Activated naive CD8-positive, alpha-beta T cell (primary cell): Measurements from ENCODE around the gene FRMD4A.

ENCODE experiments used
- H3K27ac Mint-ChIP-seq: one replicate; pipeline ENCODE4 v1.8.0; 2021; ENCODE audit warnings: mixed read lengths
- H3K27me3 Mint-ChIP-seq: one replicate; pipeline ENCODE4 v1.8.0; 2021; ENCODE audit warnings: mixed read lengths
- H3K36me3 Mint-ChIP-seq: one replicate; pipeline ENCODE4 v1.8.0; 2021; ENCODE audit warnings: mixed read lengths
- H3K4me1 Mint-ChIP-seq: one replicate; pipeline ENCODE4 v1.8.0; 2021; ENCODE audit warnings: low read depth, mixed read lengths
- H3K4me3 Mint-ChIP-seq: one replicate; pipeline ENCODE4 v1.8.0; 2021; ENCODE audit warnings: mild to moderate bottlenecking, mixed read lengths
- H3K9me3 Mint-ChIP-seq: one replicate; pipeline ENCODE4 v1.8.0; 2021; ENCODE audit warnings: low read depth, mixed read lengths

The FRMD4A gene

DNA sequence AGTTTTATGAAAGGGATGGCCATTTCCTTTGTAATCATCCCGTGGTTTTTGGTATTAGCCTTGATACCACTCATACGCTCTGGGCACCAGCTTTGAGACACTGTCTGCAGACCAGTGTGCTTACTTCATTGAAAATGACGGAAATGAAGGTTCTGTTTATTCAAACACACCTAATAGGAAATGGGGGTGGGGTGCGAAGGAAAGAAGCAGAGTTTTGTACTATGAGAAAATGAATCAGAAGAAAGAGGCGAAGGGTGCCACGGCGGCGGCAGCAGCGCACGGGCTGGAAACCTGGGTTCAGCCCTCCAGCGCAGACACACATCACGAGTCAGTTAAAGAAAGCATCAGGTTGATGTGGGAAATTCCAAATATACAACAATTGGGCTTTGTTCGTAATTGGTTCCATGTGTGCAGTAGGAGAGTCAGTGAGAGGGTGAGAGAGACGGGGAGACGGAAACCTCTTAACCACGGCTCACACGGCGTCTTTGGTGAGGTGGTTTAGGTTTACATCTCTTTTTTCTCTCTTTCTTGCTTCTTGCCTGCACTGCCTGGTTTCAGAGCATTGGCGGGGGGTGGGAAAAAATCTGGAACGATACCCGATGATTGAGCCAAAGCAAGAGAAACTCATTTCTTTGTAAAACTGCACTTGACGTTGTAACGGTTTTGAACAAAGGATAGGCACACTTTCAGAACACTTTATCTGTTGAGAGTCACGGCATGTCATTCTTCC, 321.2 kb downstream of the FRMD4A start:
- Mint-ChIP-seq H3K9me3 (no peaks in the 10 kb centered on the region), H3K36me3 (no peaks in the 10 kb centered on the region), H3K4me1 (peaks cover 43% of the 10 kb centered on the region), H3K27me3 (peaks cover 3% of the 10 kb centered on the region), H3K27ac (peak overlapping the region; percentile 92), H3K4me3 (peak overlapping the region; percentile 85)

DNA sequence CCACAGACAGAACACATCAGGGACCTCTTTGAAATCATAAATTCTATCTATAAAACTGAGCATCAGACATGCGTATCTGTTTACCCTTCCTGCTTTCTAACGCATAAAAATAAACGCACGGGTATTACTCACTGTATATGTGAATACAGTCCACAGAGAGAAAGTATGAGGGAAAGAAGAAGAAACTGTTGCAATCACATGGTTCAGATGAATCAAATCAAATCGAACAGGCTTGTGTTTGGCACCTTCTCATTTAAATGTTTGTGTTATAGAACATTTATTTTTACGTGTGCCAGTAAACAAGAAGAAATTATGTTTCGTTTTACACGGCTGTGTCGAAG, 322.0 kb downstream of the FRMD4A start:
- no peaks in the 10 kb centered on the region for H3K9me3 Mint-ChIP-seq
- peak overlapping the region; percentile 80 for H3K27ac Mint-ChIP-seq
- H3K4me1 Mint-ChIP-seq = peaks cover 52% of the 10 kb centered on the region

DNA sequence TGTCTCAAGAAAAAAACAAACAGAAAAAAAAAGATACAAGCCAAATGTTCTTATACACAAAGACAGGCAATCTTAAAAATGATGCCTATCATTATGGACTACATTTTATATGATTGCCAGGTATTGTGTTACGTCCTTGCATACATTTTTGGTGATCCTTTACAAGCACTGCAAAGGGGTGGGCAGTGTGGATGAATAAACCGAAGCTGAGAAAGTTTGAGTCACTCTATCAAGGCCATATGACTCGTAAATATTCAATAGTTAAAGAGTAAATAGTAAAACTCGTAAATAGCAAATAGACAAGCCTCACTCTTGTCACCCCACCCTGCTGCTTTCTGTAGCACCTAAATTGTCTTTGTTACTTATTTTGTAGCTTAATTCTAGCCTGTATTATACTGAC, 326.2 kb downstream of the FRMD4A start:
- H3K4me3 Mint-ChIP-seq = no peak overlapping the region
- H3K4me1 Mint-ChIP-seq = peaks cover 54% of the 10 kb centered on the region
- H3K27me3 Mint-ChIP-seq = no peaks in the 10 kb centered on the region
- H3K36me3 Mint-ChIP-seq = no peaks in the 10 kb centered on the region
- H3K9me3 Mint-ChIP-seq = no peaks in the 10 kb centered on the region
- no peak overlapping the region for H3K27ac Mint-ChIP-seq

More for the DNA sequence above, 322.0 kb downstream of the FRMD4A start:
- Mint-ChIP-seq H3K27me3 (peaks cover 3% of the 10 kb centered on the region), H3K4me3 (peak overlapping the region; percentile 85), H3K36me3 (no peaks in the 10 kb centered on the region)

DNA sequence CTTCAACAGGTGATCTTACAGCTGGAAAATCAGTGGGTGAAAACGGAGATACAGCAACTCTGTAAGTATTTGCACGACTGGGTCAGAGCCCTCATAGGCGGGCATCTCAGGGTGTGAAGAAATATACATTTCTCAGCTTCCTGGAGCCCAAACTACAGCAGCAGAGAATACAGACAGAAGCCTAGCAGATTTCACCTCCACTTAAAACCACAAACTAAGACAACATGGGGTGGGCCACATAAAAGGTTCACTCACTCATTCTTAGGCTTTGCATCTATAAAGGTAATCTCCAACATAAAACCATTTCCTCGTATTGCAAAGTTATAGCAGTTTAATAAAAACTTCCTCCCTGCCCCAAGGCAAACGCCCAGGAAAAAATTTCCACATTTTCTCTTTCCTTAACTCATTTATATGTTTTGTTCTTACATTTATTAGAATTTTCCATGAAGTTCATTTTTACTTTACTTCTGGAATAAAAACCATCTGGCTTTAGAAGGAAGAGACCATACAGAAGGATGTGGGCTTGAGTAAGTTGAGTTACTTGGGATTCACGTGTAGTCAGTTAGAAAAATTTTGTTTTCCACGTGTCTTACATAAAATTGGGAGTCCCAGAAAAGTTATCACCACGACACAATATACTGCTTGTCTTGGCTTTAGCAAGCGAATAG, 327.1 kb downstream of the FRMD4A start:
- Mint-ChIP-seq H3K4me3 (peak overlapping the region; percentile 14), H3K27me3 (no peaks in the 10 kb centered on the region), H3K27ac (peak overlapping the region; percentile 75), H3K4me1 (peaks cover 45% of the 10 kb centered on the region), H3K36me3 (peaks cover 5% of the 10 kb centered on the region), H3K9me3 (peaks cover 5% of the 10 kb centered on the region)

DNA sequence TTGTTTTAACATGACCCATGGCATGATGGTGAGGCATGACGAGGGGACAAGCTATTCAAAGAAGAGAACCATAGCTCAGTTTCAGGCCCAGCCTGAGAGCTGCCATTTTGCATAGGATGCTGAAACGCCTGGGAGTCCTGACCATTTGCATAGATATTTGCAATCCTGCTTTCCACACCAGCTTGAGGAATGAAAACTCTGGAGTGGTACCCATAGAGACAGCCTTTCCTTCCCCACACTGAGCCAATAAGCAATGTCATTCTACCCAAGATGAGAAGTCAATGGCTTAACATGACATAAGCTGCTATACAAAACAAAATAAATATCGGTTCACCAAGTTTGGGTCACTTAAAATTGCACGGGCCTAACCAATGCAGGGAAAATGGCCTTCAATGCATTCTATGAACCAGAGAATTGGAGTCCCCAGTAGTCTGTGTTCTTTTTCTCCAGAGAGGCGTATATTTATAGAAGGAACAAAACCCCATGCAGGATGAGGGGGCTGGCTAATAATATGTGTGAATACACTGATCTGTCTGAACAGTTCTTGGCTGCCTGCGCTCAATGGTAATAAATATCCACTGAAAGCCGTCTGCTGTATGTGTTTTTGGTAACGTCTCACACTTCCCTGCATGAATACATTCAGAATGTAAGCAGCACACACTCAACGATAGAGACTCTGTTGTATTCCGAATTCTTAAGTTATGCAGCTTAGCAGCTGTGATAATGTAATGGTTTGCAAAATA, 329.3 kb downstream of the FRMD4A start:
- peaks cover 6% of the 10 kb centered on the region for H3K36me3 Mint-ChIP-seq
- H3K27ac Mint-ChIP-seq = no peak overlapping the region
- peaks cover 9% of the 10 kb centered on the region for H3K9me3 Mint-ChIP-seq
- no peaks in the 10 kb centered on the region for H3K27me3 Mint-ChIP-seq
- peaks cover 24% of the 10 kb centered on the region for H3K4me1 Mint-ChIP-seq
- no peak overlapping the region for H3K4me3 Mint-ChIP-seq

DNA sequence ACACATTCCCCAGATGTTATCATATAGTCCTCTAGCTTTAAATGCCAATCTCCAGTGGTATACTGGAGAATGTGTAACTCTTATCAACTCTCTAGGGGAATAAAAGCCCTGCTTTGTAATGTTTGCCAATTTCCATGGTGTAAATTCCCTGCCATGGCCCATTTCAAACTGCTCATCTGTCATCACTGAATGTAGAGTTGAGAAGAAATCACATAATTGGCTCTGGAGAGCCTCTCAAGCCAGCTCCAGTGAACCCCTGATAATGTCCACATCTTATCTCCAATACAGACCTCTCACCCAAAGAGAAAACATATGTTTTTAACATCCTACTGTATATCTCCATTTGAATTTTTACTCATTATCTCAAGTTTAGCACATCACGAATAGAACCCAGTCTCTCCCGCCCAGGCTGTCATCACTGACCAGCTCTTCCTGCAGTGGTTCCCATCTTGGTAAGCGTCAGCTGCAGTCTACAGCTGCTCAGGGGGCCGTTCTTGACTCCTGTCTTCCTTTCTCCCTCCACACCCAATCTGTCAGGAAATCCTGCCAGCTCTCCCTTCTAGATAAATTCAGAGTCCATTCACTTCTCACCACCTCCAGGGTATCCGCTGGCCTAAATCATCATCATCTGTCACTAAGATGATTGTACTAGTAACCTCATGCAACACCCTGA, 332.4 kb downstream of the FRMD4A start:
- Mint-ChIP-seq H3K27ac (no peak overlapping the region), H3K36me3 (peaks cover 6% of the 10 kb centered on the region), H3K4me1 (peaks cover 21% of the 10 kb centered on the region), H3K4me3 (no peak overlapping the region), H3K9me3 (peaks cover 9% of the 10 kb centered on the region), H3K27me3 (no peaks in the 10 kb centered on the region)

DNA sequence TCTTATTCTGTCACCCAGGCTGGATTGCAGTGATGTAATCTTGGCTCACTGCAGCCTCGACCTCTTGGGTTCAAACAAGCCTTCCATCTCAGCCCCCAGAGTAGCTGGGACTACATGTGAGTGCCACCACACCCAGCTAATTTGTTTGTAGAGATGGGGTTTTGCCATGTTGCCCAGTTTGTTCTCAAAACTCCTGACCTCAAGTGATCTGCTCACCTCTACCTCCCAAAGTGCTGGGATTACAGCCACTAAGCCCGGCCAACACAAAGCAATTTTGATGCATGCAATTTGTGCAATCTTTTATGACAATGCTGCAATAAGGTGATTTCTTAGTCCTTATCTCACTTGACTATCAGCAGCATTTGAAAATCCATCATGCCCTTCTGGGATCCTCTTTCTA, 333.1 kb downstream of the FRMD4A start:
- Mint-ChIP-seq H3K27ac (no peak overlapping the region), H3K9me3 (peaks cover 9% of the 10 kb centered on the region), H3K4me3 (no peak overlapping the region), H3K36me3 (peaks cover 6% of the 10 kb centered on the region), H3K27me3 (no peaks in the 10 kb centered on the region), H3K4me1 (peaks cover 18% of the 10 kb centered on the region)

DNA sequence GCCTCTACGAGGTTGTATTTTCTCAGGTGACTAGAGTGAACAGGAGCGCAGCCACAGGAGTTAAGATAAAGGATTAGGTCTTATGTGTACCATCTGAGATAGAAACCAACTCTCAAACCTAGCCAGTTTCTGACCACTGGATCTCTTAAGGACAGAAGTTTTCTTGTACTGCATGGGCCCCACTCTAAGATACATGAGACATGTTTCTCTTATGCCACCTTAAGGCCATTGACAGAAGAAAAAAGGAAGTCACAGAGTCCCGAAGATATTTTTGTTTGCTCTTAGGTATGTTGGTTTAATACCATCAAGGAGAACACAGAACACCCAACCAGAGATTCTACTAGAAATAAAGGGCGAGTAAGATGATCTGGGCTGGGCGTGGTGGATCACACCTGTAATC, 335.8 kb downstream of the FRMD4A start:
- Mint-ChIP-seq H3K4me1 (peaks cover 13% of the 10 kb centered on the region), H3K36me3 (peaks cover 6% of the 10 kb centered on the region), H3K9me3 (peaks cover 9% of the 10 kb centered on the region), H3K27ac (no peak overlapping the region), H3K4me3 (no peak overlapping the region), H3K27me3 (no peaks in the 10 kb centered on the region)

DNA sequence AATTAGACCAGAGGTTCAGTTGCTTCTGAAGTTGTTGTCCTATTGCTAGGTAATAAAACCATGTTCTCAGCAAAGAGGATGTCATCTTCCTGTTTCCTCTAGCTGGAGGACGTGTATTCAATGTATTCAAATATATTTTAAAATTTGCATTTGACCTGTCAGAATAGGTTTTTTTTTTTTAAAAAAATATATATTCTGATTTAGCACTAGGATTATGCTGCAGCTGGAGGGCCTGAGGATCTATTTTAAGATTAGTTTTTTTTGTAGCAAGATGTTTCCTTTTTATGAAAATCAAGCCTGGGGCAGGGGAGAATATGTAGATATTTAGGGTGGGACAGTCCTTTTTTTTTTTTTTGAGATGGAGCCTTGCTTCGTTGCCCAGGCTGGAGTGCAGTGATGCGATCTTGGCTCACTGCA, 337.0 kb downstream of the FRMD4A start:
- Mint-ChIP-seq H3K27ac (no peak overlapping the region), H3K36me3 (peaks cover 1% of the 10 kb centered on the region), H3K4me3 (no peak overlapping the region), H3K9me3 (peaks cover 4% of the 10 kb centered on the region), H3K27me3 (no peaks in the 10 kb centered on the region), H3K4me1 (peaks cover 13% of the 10 kb centered on the region)

DNA sequence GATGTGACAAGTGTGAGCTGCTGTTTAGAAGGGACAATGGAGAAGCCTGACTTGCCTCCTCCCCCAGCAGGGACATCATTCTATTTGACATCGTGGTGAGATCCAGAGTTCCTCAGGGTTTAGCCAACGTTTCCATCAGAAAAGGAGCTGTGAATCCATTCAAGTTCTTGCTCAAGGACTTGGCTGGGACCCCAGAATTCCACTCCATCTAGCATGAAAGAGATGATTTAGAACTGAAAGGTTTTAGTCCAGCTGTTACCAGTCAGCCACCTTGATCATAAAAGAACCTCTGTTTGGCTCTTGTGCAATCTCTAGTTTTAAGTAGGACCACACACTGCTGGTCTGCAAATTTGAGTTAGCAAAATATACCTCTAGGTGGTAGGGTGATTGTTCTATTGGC, 337.6 kb downstream of the FRMD4A start:
- H3K36me3 Mint-ChIP-seq = no peaks in the 10 kb centered on the region
- no peak overlapping the region for H3K4me3 Mint-ChIP-seq
- H3K27ac Mint-ChIP-seq = no peak overlapping the region

DNA sequence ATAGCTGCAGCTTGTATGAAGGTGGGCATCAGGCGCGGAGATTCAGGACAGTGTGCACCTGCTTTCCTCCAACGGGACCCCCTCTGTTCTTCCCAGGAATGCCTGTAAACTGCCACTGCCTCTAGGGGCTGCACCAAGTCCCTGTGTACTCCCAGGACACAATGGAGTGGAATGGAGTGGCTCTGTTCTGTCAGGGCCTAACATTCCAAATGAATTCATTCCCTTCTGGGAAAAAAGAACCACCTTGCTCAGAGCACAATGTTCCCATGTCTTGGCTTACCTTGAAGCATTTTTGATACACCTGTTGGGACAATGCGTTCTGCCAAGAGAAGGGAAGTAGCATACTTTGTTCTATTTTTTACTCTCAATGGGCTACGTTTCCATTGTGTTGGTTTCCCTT, 339.4 kb downstream of the FRMD4A start:
- Mint-ChIP-seq H3K4me3 (no peak overlapping the region), H3K36me3 (no peaks in the 10 kb centered on the region), H3K27me3 (no peaks in the 10 kb centered on the region), H3K9me3 (no peaks in the 10 kb centered on the region), H3K4me1 (peaks cover 20% of the 10 kb centered on the region), H3K27ac (no peak overlapping the region)

More for the DNA sequence above, 337.6 kb downstream of the FRMD4A start:
- Mint-ChIP-seq H3K27me3 (no peaks in the 10 kb centered on the region), H3K9me3 (no peaks in the 10 kb centered on the region), H3K4me1 (peaks cover 13% of the 10 kb centered on the region)

DNA sequence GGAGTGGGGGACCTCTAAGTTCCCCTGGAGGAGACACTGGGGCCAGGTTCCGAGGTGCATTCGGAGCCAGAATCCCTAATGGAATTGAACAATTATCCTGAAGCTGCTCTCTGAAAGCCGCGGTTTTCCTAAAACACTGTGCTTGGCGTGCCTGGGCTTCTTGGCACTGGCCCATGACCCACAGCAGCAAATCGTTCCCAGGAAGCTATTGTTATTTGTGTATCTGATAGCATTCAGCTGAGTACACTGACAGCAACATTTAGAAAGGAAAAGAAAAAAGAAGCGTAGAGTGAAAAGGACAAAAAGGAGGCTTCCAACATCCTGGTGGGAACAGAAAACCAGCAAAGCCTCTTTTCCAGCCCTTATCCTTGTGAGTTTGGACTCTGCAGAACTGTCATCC, 339.8 kb downstream of the FRMD4A start:
- H3K27ac Mint-ChIP-seq = no peak overlapping the region
- H3K4me1 Mint-ChIP-seq = peaks cover 20% of the 10 kb centered on the region
- no peaks in the 10 kb centered on the region for H3K36me3 Mint-ChIP-seq
- H3K27me3 Mint-ChIP-seq = no peaks in the 10 kb centered on the region
- H3K9me3 Mint-ChIP-seq = no peaks in the 10 kb centered on the region
- no peak overlapping the region for H3K4me3 Mint-ChIP-seq

DNA sequence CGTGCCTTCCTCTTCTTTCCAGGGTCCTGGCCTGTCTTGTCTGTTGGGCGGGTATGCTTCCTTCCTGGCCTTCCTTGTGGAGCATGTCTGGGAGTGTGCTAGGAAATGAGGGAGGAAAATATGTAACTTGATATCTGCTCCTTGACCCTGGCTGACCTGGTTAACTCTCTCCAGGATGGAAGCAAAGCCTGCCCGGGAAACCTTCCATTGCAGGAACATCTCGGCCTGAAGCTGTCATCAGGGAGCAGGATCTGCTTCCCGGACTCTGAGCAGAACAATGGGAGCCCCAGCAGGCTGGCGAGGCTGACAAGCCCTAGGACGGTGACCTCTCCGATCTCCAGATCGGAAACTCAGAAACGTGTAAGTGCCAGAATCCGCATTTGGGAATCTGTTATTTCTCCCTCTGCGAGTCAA, 340.3 kb downstream of the FRMD4A start:
- H3K4me3 Mint-ChIP-seq = no peak overlapping the region
- H3K4me1 Mint-ChIP-seq = peaks cover 20% of the 10 kb centered on the region
- H3K27me3 Mint-ChIP-seq = no peaks in the 10 kb centered on the region
- H3K27ac Mint-ChIP-seq = no peak overlapping the region
- H3K36me3 Mint-ChIP-seq = no peaks in the 10 kb centered on the region
- no peaks in the 10 kb centered on the region for H3K9me3 Mint-ChIP-seq

DNA sequence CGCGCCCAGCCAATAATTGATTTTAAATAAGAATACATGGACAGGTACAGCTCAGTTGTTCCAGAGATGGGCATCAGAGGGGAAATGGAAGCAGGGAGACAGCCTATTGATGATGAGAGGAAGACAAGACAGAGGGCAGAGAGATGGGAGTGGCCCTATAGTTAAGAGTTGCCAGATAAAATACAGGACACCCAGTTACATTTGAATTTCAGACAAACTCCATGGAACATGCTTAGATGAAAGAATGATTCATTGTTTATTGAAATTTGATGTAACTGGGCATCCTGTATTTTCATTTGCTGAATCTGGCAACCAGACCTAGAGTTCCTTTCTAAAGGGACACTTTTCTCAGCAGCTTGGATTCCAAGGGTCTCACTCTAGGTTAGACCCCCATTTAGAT, 341.1 kb downstream of the FRMD4A start:
- H3K36me3 Mint-ChIP-seq = no peaks in the 10 kb centered on the region
- no peaks in the 10 kb centered on the region for H3K27me3 Mint-ChIP-seq
- H3K9me3 Mint-ChIP-seq = no peaks in the 10 kb centered on the region
- no peak overlapping the region for H3K4me3 Mint-ChIP-seq
- peaks cover 19% of the 10 kb centered on the region for H3K4me1 Mint-ChIP-seq
- no peak overlapping the region for H3K27ac Mint-ChIP-seq

DNA sequence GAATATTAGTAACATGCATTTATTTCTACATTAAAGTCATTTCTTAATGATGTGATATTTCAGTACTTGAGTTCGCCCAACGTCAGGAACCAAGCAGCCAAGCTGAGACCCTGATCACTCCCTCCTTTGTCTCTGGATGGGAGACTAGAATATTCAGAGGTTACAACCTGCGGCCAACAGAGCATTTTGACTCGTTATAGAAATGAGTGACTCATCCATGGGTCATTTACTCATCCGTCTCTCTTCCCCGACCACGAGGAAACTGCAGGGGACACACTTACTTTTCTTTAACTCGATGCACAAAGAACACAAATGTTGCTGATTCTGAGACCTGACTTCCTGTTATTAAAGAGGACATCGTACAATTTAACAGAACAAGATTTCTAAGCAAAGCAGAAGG, 343.3 kb downstream of the FRMD4A start:
- Mint-ChIP-seq H3K9me3 (no peaks in the 10 kb centered on the region), H3K27ac (no peak overlapping the region), H3K4me3 (no peak overlapping the region), H3K27me3 (no peaks in the 10 kb centered on the region), H3K36me3 (no peaks in the 10 kb centered on the region), H3K4me1 (peaks cover 9% of the 10 kb centered on the region)
